IgD-negative memory B cell (primary cell): ENCODE measurements around the gene HPX. TPM values are rescaled to one million over a fixed set of nuclear protein-coding genes. Genes with fewer than 3 reads are reported as not detected.

ENCODE experiments used
- H3K27ac Mint-ChIP-seq, 3 donors: one replicate each; pipeline ENCODE4 v1.8.0; 2020 to 2022; ENCODE audit warnings: mild to moderate bottlenecking in 3 of 3, mixed read lengths in 3 of 3, moderate library complexity in 1 of 3
- H3K27me3 Mint-ChIP-seq: one replicate; pipeline ENCODE4 v1.8.0; 2021; ENCODE audit warnings: mixed read lengths
- H3K36me3 Mint-ChIP-seq: one replicate; pipeline ENCODE4 v1.8.0; 2020; ENCODE audit warnings: mild to moderate bottlenecking, mixed read lengths
- H3K4me1 Mint-ChIP-seq, 3 donors: one replicate each; pipeline ENCODE4 v1.8.0; 2020 to 2022; ENCODE audit warnings: mixed read lengths in 3 of 3, mild to moderate bottlenecking in 1 of 3
- H3K4me3 Mint-ChIP-seq, 4 donors: one replicate each; pipeline ENCODE4 v1.8.0; 2020 to 2022; ENCODE audit warnings: mild to moderate bottlenecking in 4 of 4, mixed read lengths in 4 of 4, moderate library complexity in 3 of 4
- H3K9me3 Mint-ChIP-seq, 3 donors: one replicate each; pipeline ENCODE4 v1.8.0; 2020 to 2021; ENCODE audit warnings: mixed read lengths in 3 of 3, mild to moderate bottlenecking in 1 of 3
- polyA plus RNA-seq: library from polyadenylated mRNA; unstranded; fragments of 300-500 nt; fragmentation: Illumina TruSeq; gene quantifications from one replicate; pipeline ENCODE4 v1.2.3, GENCODE V29; 2021

Gene HPX
- polyA plus RNA-seq, 1 donor from 2014 or later = 0.46 TPM

DNA sequence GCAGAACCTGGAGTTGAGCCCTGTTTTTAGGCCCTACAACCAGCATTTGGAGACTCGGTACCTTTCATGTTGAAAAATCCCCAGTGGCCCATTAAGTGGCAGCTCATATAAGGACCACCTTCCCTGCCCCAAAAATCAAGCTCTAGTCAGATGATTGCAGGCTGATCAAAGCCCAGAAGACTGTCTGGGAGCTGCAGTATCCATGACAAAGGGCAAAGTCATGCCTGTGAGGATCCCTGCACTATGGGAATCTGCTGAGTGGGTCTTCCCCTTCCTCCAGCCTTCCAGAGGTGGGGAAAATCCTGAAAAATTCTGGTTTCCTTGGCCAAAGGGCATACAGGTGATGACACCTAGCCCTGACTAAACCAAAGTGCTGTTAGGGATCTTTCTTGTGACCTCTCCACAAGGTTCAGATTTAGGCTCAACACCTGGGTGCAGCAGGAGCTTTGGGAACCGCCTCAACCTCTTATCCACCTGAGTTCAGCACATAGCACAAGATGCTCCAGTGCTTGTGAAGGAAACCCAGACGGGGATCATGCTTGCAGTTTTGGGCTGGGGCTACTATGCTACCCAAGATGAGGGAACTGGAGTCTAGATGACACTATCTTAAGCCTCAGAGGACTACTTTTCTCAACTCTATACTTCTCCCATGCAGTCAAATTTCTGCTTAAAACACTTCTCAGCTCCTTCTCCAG is 34.2 kb upstream of the HPX start:
- Mint-ChIP-seq H3K27ac (peak overlapping the region; percentile 90 to 91 (median 90)), H3K36me3 (no peaks in the 10 kb centered on the region), H3K9me3 (no peaks in the 10 kb centered on the region), H3K4me1 (peaks cover 12 to 19% (median 17%) of the 10 kb centered on the region in 3 donors), H3K27me3 (no peaks in the 10 kb centered on the region), H3K4me3 (peak overlapping the region; percentile 80 to 89 (median 86))

DNA sequence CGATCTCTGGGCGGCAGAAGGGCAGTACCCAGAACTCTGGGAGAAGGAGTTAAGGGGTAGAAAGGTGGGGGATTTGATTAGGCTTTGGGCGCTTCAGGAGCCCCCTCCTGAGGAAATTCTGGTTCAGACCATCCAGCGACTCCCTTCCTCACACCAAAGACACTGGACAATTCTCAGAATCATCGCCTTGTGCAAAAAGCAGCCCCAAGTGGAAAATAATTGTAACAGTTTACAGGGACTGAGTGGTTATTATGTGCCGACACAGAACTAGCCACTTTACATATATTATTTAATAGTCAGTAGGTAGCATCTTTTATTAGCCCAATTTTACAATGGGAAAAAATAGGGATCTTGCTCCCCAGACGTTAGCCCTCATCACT is 33.6 kb upstream of the HPX start:
- Mint-ChIP-seq H3K36me3 (no peaks in the 10 kb centered on the region), H3K9me3 (no peaks in the 10 kb centered on the region), H3K4me1 (peaks cover 12 to 16% (median 15%) of the 10 kb centered on the region in 3 donors), H3K27me3 (no peaks in the 10 kb centered on the region), H3K27ac (peak overlapping the region in 2 of 3 donors; percentile 90), H3K4me3 (peak overlapping the region; percentile 80 to 89 (median 86))

DNA sequence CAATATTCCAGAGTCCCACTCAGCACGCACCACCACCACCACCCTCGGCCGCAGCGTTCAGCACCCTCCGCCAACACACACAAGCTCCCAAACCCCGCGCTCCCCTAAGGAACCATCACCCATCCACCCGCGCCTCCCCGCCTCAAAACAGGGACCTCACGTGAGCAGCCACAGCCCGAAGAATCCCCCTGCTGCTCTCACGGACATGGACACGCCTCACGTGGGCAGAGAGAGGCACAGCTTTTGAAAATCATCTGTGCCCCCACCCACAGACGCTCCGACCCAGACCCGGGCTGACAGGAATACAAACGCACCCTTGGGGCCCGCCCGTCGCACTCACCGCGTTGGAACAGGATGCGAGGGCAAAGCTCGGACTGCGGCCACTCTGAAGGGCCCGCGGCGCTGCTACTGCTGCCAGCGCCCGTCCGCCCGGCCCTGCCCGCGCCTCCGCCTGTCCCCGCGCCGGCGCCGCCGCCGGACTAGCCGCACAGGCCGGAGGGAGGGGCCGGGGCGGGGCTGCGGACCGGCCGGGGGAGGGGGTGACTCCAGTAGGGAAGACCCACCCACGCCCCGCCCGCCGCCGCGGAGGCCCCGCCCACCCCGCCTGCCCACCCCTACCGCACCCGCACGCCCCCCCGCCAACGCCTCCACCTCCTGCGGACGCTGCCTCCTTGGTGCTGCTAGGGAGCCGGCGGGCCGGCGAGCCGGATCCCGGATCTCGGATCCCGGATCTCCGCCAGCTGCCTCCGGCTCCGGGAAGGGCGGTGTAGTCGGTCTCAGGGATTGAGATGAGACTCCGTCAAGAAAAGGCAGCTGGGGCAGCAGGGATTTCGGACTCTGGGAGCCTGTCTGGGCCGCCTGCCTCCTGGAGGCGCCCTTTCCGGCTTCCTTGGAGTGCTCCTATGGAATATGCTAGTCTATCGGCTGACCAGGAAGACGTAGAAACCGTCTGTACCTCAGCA is 32.9 kb upstream of the HPX start, which contains the start of gene TRIM3:
Gene TRIM3 (minus strand): TSS at position 491 of the 962 bp plus-strand sequence. CDS start 8,246 bp downstream, outside the sequence.
- Mint-ChIP-seq H3K4me3 (peak within 1 kb of the TSS; percentile 85 to 94 (median 90)), H3K36me3 (no peaks in the 10 kb centered on the region), H3K27me3 (no peaks in the 10 kb centered on the region), H3K9me3 (no peaks in the 10 kb centered on the region), H3K27ac (peak within 1 kb of the TSS; percentile 90 to 94 (median 90)), H3K4me1 (peaks cover 8 to 13% (median 12%) of the 10 kb centered on the region in 3 donors)

DNA sequence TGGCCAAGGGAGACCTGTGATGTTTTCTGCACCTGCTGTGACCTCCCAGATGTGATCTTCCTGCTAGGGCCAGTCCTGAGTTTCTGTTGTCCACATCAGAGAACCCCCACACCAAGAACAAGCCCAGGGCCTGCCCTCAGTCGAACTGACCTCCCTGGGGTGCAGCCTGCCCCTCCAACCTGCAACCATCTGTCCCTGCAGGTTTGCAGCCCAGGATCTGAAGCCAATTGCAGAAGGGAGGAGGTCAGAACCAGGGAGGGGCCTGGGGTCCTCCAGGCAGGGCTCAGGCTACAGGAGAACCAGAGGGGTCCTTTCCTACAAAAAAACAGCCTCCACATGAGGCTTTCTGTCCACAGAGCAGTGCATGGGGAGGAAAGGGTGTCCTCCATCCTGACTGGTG is 32.1 kb upstream of the HPX start:
- peak overlapping the region in 2 of 3 donors; percentile 56 to 94 for H3K27ac Mint-ChIP-seq
- H3K27me3 Mint-ChIP-seq = no peaks in the 10 kb centered on the region
- H3K9me3 Mint-ChIP-seq = no peaks in the 10 kb centered on the region
- peaks cover 8 to 13% (median 12%) of the 10 kb centered on the region in 3 donors for H3K4me1 Mint-ChIP-seq
- H3K4me3 Mint-ChIP-seq = peak overlapping the region; percentile 67 to 89 (median 79)
- no peaks in the 10 kb centered on the region for H3K36me3 Mint-ChIP-seq

DNA sequence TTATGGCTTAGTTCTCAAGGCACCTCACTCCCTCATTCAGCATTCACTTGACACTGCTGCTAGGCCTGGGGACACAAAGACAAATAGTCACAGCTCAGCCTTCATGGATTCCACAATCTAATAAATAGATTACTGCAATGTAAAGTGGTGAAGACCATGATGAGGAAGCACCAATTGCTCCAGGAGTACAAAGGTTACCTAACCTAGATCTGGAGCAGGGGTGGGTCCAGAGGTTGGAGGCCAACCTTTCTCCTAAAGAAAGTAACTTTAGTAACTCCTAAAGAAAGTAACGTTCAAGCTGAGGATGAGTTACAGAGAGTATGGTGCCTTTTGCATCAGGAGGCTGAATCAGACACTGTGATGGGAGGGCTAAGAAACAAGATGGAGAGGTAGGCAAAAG is 28.8 kb upstream of the HPX start:
- no peaks in the 10 kb centered on the region for H3K27me3 Mint-ChIP-seq
- H3K9me3 Mint-ChIP-seq = no peaks in the 10 kb centered on the region
- H3K4me1 Mint-ChIP-seq = peaks cover 8 to 13% (median 9%) of the 10 kb centered on the region in 3 donors
- no peak overlapping the region for H3K27ac Mint-ChIP-seq
- no peak overlapping the region for H3K4me3 Mint-ChIP-seq
- no peaks in the 10 kb centered on the region for H3K36me3 Mint-ChIP-seq

DNA sequence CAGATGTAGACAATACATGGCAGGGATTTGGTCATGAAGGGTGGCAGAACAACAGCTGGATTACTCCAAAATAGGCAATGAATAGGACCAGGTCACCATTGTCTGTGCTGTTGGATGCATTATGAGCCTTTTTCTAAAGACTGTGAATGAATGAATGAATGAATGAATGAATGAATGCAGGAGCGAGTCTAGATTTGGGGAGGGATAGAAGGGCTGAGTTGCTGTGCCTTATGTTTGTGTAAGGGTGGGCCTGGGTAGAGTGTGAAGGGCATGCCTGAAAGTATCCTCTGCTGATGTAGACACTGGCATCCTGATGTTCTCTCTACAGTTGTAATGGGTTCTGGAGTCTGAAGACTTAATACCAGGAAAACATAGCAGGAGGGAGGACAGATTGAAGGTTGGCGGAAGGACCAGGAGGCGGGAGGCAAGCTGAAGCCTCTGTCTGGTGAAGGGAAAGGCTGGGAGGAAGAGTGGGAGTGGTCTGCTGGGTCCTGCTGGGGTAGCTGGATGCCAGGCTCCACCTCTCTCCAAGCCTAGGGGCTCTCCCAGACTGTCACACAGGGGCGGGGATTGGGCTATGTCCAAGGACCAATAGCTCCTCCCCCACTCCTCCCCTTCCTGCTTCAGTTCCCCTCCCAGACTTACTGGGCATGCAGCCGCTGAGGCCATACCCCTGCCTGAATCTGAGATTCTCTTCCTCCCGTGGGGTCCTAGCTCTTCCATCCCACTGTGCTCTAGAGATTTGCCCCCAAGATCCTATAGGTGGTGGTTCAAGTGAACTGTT is 28.1 kb upstream of the HPX start:
- H3K36me3 Mint-ChIP-seq = no peaks in the 10 kb centered on the region
- H3K4me1 Mint-ChIP-seq = peaks cover 5 to 9% (median 8%) of the 10 kb centered on the region in 3 donors
- H3K27ac Mint-ChIP-seq = no peak overlapping the region
- no peak overlapping the region for H3K4me3 Mint-ChIP-seq
- no peaks in the 10 kb centered on the region for H3K9me3 Mint-ChIP-seq
- H3K27me3 Mint-ChIP-seq = no peaks in the 10 kb centered on the region

DNA sequence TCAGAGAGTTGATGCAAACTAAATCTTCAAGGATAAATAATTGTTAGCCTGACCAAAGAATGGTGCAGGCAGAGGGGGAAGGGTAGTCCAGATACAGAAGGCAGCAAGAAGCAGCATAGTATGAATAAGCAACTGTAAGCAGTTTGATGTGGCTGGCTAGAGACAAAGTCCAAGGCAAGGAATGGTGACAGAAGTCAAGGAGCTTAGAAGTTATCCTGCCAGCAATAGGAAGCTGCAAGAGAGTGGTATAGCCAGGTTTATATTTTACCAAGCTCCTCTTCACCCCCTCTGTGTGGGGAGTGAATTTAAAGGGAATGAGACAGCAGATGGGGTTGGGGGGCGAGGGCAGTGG is 18.3 kb upstream of the HPX start:
- Mint-ChIP-seq H3K27ac (no peak overlapping the region), H3K27me3 (no peaks in the 10 kb centered on the region), H3K9me3 (no peaks in the 10 kb centered on the region), H3K36me3 (peaks cover 14% of the 10 kb centered on the region), H3K4me1 (no peaks in the 10 kb centered on the region), H3K4me3 (no peak overlapping the region)

DNA sequence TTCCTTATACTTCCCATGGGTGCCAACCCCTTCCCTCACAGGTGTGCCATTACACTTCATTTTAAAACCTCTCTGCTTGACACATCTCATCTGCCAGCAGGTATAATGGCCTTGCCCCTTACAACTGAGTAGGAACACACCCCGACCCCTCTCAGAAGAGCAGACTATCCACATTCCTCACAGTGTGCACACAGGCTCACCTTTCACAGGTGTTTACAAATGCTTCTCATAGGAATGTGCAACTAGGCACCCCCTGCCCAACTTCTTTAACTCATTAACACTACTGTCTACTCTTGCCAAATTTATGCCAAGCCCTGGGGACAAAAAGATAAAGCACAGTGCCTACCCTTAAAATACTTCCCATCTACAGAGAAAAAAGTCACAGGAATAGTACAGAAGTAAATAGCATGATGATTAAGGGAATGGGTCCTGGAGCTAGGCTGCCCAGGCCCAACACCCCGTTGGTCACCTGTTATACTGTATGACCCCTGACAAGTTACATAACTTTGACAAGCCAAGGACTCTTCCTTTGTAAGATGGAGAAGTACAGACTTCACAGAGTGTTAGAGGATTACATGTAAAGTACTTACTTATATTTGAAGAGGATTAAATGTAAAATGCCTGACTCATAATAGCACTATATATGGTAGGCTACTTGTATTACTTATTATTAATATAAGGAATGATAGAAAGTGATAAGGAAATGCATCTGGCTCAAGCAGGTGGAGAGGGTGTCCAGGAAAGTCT is 17.7 kb upstream of the HPX start:
- Mint-ChIP-seq H3K27me3 (no peaks in the 10 kb centered on the region), H3K9me3 (no peaks in the 10 kb centered on the region), H3K36me3 (peaks cover 14% of the 10 kb centered on the region), H3K4me3 (no peak overlapping the region), H3K27ac (no peak overlapping the region), H3K4me1 (no peaks in the 10 kb centered on the region)

DNA sequence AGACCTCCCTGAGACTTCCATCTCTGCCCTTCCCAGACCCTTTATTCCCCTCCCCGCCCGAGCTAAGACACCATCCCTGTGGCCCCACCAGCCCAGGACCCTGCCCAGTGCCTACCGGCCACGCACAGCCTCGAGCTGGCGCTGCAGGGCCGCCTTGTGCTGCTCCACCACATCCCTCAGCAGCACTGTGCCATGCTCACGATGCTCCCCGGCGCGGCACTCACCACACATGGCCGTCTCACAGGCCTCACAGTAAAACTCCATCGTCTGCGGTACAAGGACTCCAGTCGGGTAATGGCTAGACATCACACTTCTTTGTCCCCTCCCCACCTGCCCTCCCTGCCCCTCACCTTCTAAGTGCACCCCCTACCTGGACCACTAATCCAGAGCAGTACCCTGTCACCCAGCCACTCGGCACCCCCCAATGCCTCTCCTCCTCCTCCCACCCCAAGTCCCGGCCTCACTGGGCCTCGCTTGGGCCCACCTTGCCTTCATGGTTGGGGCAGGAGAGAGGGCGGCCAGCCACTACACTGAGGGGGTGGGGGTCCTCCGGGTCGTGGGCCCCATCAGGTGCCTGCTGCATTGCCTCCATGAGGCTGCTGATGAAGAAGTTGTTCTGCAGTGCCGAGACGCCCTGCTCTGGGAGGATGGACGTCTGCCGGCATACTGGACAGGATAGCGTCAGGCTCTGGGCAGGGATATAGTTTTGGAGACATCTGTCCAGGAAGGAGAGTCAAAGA is 17.0 kb upstream of the HPX start:
- H3K36me3 Mint-ChIP-seq = peaks cover 17% of the 10 kb centered on the region
- peak overlapping the region in 1 of 4 donors; percentile 41 for H3K4me3 Mint-ChIP-seq
- H3K27ac Mint-ChIP-seq = no peak overlapping the region
- H3K9me3 Mint-ChIP-seq = no peaks in the 10 kb centered on the region
- no peaks in the 10 kb centered on the region for H3K4me1 Mint-ChIP-seq
- no peaks in the 10 kb centered on the region for H3K27me3 Mint-ChIP-seq

DNA sequence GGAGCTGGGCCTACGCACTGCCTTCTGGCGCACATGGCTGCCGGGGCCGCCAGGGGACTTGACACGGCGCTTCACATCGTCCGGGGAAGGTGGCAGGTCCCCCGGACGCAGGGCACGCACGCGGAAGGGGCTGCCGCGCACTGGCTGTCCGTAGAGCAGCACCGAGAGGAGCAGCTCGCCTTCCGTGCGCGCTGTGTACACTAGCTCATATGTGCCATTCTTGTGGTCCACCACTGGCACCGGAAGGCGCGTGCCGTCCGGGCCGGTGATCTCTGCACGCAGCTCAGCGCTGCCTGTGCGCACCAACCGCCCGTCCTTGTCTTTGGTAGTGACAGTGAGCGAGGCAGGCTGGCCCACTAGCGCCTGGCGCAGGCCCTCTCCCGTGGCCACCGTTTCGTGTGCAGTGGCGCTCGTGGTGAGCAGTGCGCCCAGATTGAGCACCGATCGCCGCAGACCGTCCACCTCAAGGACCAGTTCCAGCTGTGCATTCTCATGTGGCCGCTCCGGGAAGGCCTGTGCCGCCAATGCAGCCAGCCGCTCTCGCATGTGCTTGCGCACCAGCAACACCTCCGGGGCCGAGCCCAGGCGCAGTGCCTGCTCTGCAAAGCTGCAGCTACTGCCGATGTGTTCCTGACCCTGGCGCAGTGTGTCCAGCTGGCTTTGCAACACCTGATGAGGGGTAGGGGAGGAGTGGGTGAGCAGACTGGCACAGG is 15.7 kb upstream of the HPX start:
- Mint-ChIP-seq H3K4me3 (no peak overlapping the region), H3K27ac (no peak overlapping the region), H3K27me3 (no peaks in the 10 kb centered on the region), H3K9me3 (no peaks in the 10 kb centered on the region), H3K36me3 (peaks cover 16% of the 10 kb centered on the region), H3K4me1 (no peaks in the 10 kb centered on the region)

DNA sequence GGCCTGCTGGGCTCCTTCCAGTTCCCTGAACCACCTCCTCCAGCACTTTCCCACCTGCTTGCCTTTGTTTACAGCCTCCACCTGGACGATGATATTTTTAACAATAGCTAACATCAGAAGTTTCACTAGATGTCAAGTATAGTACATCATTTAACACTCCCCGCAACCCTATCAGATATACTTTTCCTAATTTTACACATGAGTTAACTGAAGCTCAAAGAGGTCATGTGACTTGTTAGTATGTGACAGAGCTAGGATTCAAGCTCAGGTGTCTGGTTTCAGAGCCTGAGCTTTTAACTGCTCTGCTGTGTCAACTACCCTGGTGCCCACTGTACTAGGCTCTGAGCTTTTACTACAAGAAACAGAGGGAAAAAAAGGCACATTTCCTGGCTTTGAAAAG is 14.3 kb upstream of the HPX start:
- Mint-ChIP-seq H3K9me3 (no peaks in the 10 kb centered on the region), H3K27me3 (no peaks in the 10 kb centered on the region), H3K4me1 (no peaks in the 10 kb centered on the region), H3K27ac (no peak overlapping the region), H3K36me3 (peaks cover 16% of the 10 kb centered on the region), H3K4me3 (no peak overlapping the region)

DNA sequence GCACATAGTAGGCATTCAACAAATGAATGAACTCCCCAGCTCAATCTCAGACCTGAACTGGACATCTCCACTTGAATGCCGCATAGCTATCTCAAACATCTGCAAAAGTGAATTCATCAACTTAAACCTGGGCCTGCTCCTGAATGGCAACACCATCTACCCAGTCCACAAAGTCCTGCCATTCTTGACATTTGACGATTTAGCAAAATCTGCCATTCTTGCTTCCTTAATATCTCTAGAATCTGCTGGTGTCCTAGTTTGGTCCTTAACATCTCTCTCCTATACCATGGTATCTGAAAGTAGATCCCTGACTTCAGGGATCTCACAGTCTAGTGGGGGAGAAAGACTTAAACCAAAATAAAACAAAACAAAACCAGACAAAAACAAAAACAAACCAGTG is 12.4 kb upstream of the HPX start:
- Mint-ChIP-seq H3K4me3 (no peak overlapping the region), H3K9me3 (no peaks in the 10 kb centered on the region), H3K27ac (no peak overlapping the region), H3K27me3 (no peaks in the 10 kb centered on the region), H3K36me3 (peaks cover 16% of the 10 kb centered on the region), H3K4me1 (no peaks in the 10 kb centered on the region)

DNA sequence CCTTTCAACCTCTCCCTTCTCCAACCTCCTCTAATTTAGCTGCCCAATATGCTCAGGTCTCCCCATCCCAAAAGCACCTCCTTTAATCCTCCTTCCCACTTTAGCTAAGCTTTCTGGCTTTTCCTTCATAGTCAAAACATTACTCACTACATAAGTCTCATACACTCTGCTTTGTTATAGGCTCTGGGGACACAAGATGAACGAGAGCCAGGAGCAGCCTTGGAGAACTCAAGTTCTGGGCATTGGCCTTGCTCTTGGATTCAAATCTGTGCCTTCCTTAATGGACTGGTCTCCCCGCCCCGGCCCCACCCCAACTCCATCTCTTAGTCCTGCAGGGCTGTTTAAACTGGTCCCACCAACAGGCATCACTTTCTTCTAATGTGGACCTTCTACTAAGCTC is 11.4 kb upstream of the HPX start:
- Mint-ChIP-seq H3K9me3 (no peaks in the 10 kb centered on the region), H3K36me3 (peaks cover 16% of the 10 kb centered on the region), H3K27me3 (no peaks in the 10 kb centered on the region), H3K4me1 (no peaks in the 10 kb centered on the region), H3K27ac (peak overlapping the region in 1 of 3 donors; percentile 5), H3K4me3 (no peak overlapping the region)
